B cell (primary cell): ENCODE results near the gene CYB5D1. TPM values are rescaled to one million over a fixed set of nuclear protein-coding genes. Genes with fewer than 3 reads are reported as not detected.

Source experiments
- ATAC-seq: fragments of 200-7000 bp; cut with Tn5 transposase; one replicate; pipeline ENCODE4 v1.10.0; 2021; ENCODE audit warnings: low read depth, mild to moderate bottlenecking, moderate number of reproducible peaks, moderate library complexity
- CTCF ChIA-PET: fragments of 350-600 bp; sonication (Branson Sonifier 250); formaldehyde crosslinking; loops from one replicate; lab custom pipeline; 2021; ENCODE audit warnings: antibody characterized with exemption, inconsistent platforms; lab: Charles Lee
- POLR2A ChIA-PET: fragments of 350-600 bp; sonication (Branson Sonifier 250); formaldehyde crosslinking; loops from one replicate; lab custom pipeline; 2021; ENCODE audit warnings: antibody characterized with exemption; lab: Charles Lee
- DNase-seq: peaks from one replicate; pipeline ENCODE4 v3.0.0; 2013
- H2AFZ ChIP-seq: 2 replicates; pipeline ENCODE4 v1.6.1; 2012; ENCODE audit warnings: mild to moderate bottlenecking, low read depth, low read length; ENCODE audit not compliant: insufficient read depth, poor library complexity, severe bottlenecking
- H3K27ac ChIP-seq, 2 donors: 1 replicate in 1 of 2; 2 replicates in 1 of 2; pipeline ENCODE4 v1.5.1; 2012 to 2013; ENCODE audit warnings: low read length in 2 of 2, mild to moderate bottlenecking in 2 of 2, moderate library complexity in 1 of 2
- H3K27me3 ChIP-seq, 4 experiments: fragments of 200-600 bp in 1 of 4; sonication (generic) in 1 of 4; replicated peaks in 1 of 4; 1 replicate in 2 of 4; 2 replicates in 2 of 4; pipeline versions ENCODE4 v1.6.1 to v1.7.0; 2013 to 2016; ENCODE audit warnings: low read length in 3 of 4, mild to moderate bottlenecking in 2 of 4, mixed read lengths in 1 of 4, moderate library complexity in 1 of 4; ENCODE audit not compliant: insufficient read depth in 4 of 4, control insufficient read depth in 3 of 4; ENCODE audit errors: control extremely low read depth in 1 of 4
- H3K36me3 ChIP-seq, 2 experiments: replicated peaks in 1 of 2; 1 replicate in 1 of 2; 2 replicates in 1 of 2; pipeline versions ENCODE4 v1.6.1 to v1.7.1; 2013; ENCODE audit warnings: low read length in 1 of 2; ENCODE audit not compliant: insufficient read depth in 2 of 2, control insufficient read depth in 1 of 2; ENCODE audit errors: control extremely low read depth in 1 of 2, extremely low read depth in 1 of 2
- H3K4me1 ChIP-seq, 2 donors: fragments of 200-600 bp in 1 of 2; sonication (generic) in 1 of 2; 1 replicate in 1 of 2; 2 replicates in 1 of 2; pipeline versions ENCODE4 v1.5.1 to v1.6.1; 2013 to 2017; ENCODE audit warnings: low read length in 2 of 2; ENCODE audit not compliant: control insufficient read depth in 2 of 2, insufficient read depth in 2 of 2
- H3K4me2 ChIP-seq: replicated peaks from 2 replicates; pipeline ENCODE3; 2012; ENCODE audit warnings: mild to moderate bottlenecking, low read depth, low read length; ENCODE audit not compliant: poor library complexity, severe bottlenecking
- H3K4me3 ChIP-seq, 5 experiments: fragments of 200-600 bp in 1 of 5; sonication (generic) in 1 of 5; 1 replicate in 3 of 5; 2 replicates in 2 of 5; pipeline versions ENCODE4 v1.5.1 to v1.7.0; 2011 to 2016; ENCODE audit warnings: low read length in 4 of 5, mild to moderate bottlenecking in 4 of 5, low read depth in 2 of 5, control low read depth in 1 of 5, moderate library complexity in 1 of 5; ENCODE audit not compliant: insufficient read depth in 1 of 5; ENCODE audit errors: control extremely low read depth in 1 of 5, extremely low read depth in 1 of 5
- H3K79me2 ChIP-seq: fragments of 200-600 bp; sonication (generic); one replicate; pipeline ENCODE4 v1.6.0; 2016; ENCODE audit warnings: low read length; ENCODE audit not compliant: control insufficient read depth, insufficient read depth
- H3K9ac ChIP-seq: fragments of 200-600 bp; sonication (generic); 2 replicates; pipeline ENCODE4 v1.6.1; 2017; ENCODE audit warnings: mild to moderate bottlenecking, low read length, moderate library complexity
- H3K9me3 ChIP-seq, 3 donors: one replicate each; pipeline versions ENCODE4 v1.6.1 to v1.7.1; 2013; ENCODE audit warnings: low read length in 2 of 3; ENCODE audit not compliant: control insufficient read depth in 2 of 3, insufficient read depth in 1 of 3; ENCODE audit errors: control extremely low read depth in 1 of 3
- H4K20me1 ChIP-seq: 2 replicates; pipeline ENCODE4 v1.6.0; 2012; ENCODE audit warnings: mild to moderate bottlenecking, low read length; ENCODE audit not compliant: insufficient read depth, control insufficient read depth, poor library complexity, severe bottlenecking
- H3K27ac Mint-ChIP-seq: one replicate; pipeline ENCODE4 v1.8.0; 2021; ENCODE audit warnings: mixed read lengths
- H3K27me3 Mint-ChIP-seq: one replicate; pipeline ENCODE4 v1.8.0; 2021; ENCODE audit warnings: mixed read lengths
- H3K4me1 Mint-ChIP-seq: one replicate; pipeline ENCODE4 v1.8.0; 2021; ENCODE audit warnings: mixed read lengths
- H3K4me3 Mint-ChIP-seq: one replicate; pipeline ENCODE4 v1.8.0; 2021; ENCODE audit warnings: mixed read lengths
- H3K9me3 Mint-ChIP-seq: one replicate; pipeline ENCODE4 v1.8.0; 2022; ENCODE audit warnings: mixed read lengths; ENCODE audit not compliant: insufficient read depth
- CTCF ChIP-seq: fragments of 200-600 bp; IDR thresholded peaks from one replicate; pipeline ENCODE4 v1.8.0; 2022; ENCODE audit warnings: antibody characterized with exemption, mild to moderate bottlenecking
- EZH2 ChIP-seq: IDR thresholded peaks from 2 replicates; pipeline ENCODE4 v1.6.1; 2012; ENCODE audit warnings: borderline replicate concordance, low read depth, mild to moderate bottlenecking, moderate library complexity, low read length; ENCODE audit not compliant: insufficient read depth, poor library complexity, severe bottlenecking
- WGBS: methylation state at CpG from one replicate; pipeline ENCODE4 v1.1.5; 2013; ENCODE audit warnings: missing lambda C conversion rate; ENCODE audit not compliant: insufficient coverage; 5-methylcytosine and 5-hydroxymethylcytosine counted together
- intact Hi-C: fragments of 100-400 bp; cut with micrococcal nuclease; formaldehyde crosslinking; loops from one replicate; pipeline ENCODE4 v1.10.0; 2022
- polyA plus RNA-seq: library from polyadenylated mRNA; depleted of rRNA; stranded (reverse); fragments of >200 nt; gene quantifications from 2 replicates; pipeline ENCODE4 v1.2.3, GENCODE V29; 2012
- total RNA-seq, 2 donors: library from RNA; stranded (reverse); fragments of 120-200 nt in 1 of 2; gene quantifications; 1 replicate in 1 of 2; 2 replicates in 1 of 2; pipeline versions ENCODE4 v1.2.3 to v1.2.4, GENCODE V29; 2013 to 2022

CYB5D1 gene
- total and polyA plus RNA-seq, 2 donors (not counting 1 experiment from before 2014, with no cell fraction given), result 6.3 to 10.2 TPM

GRCh38 chr17:7835814-7836595 is 21.8 kb upstream of the CYB5D1 start:
- POLR2A ChIA-PET, result interaction anchor here (0.9 to 3.2 kb wide), 7 partner anchors 8 to 352 kb away, joined by 3 to 21 read pairs (median 10); partner anchors contain the start of genes CYB5D1, NAA38, POLR2A and TP53
- Mint-ChIP-seq H3K27ac (peak overlapping the region; percentile 97), H3K4me3 (peak overlapping the region; percentile 99), H3K4me1 (peaks cover 54% of the 10 kb centered on the region), H3K9me3 (no peaks in the 10 kb centered on the region), H3K27me3 (peaks cover 12% of the 10 kb centered on the region)
- DNase-seq (no peak), ATAC-seq (peak; percentile 32)
- Histone ChIP-seq H2AFZ (no peak overlapping the region), H3K9ac (peak overlapping the region; percentile 83), H3K4me2 (peak overlapping the region; percentile 99), H3K27ac (peak overlapping the region; percentile 93 to 100), H3K4me3 (peak overlapping the region; percentile 51 to 99 (median 95)), H3K27me3 (peaks cover 0 to 6% (median under 1%) of the 10 kb centered on the region in 4 experiments), H3K79me2 (peaks cover 30% of the 10 kb centered on the region), H4K20me1 (peaks cover 29% of the 10 kb centered on the region), H3K36me3 (no peaks in the 10 kb centered on the region), H3K9me3 (peaks cover 0 to 4% (median 0%) of the 10 kb centered on the region in 3 donors), H3K4me1 (peaks cover 45 to 59% of the 10 kb centered on the region in 2 donors)
- TF ChIP-seq EZH2 (no peak), CTCF (no peak)
- intact Hi-C loops, result loop anchor here (1.0 to 10.0 kb wide), 4 partner anchors 8 to 1181 kb away; partner anchors contain the start of genes C17orf100, MED31 and RNASEK
- CTCF ChIA-PET, result interaction anchor here (1.3 to 5.3 kb wide), 9 partner anchors 9 to 221 kb away, joined by 4 to 53 read pairs (median 19); partner anchors contain the start of genes CYB5D1 and NAA38
- under 1% methylated on average over 57 of the region's 61 CpGs for WGBS
